ENCODE measurements around the gene ENDOG. TPM values are rescaled to one million over a fixed set of nuclear protein-coding genes. Genes with fewer than 3 reads are reported as not detected.

Gene ENDOG
- total and polyA plus RNA-seq, 4 donors: 5.6 to 36.6 (median 27.7) TPM

- Histone ChIP-seq H3K27me3 (ENCODE audit: control insufficient read depth in 3 of 3, insufficient read depth in 3 of 3, low read length in 2 of 3) (no peaks in the 10 kb centered on the region), H3K9me3 (ENCODE audit: control insufficient read depth in 4 of 4, insufficient read depth in 3 of 4, low read length in 3 of 4) (no peaks in the 10 kb centered on the region), H3K9ac (ENCODE audit: insufficient read depth in 1 of 2, low read length in 2 of 2) (no peak overlapping the region), H3K27ac (ENCODE audit: low read depth in 1 of 2, low read length in 1 of 2) (no peak overlapping the region), H3K4me1 (ENCODE audit: control insufficient read depth in 5 of 5, insufficient read depth in 5 of 5, low read length in 5 of 5) (peaks cover 0 to 12% (median 2%) of the 10 kb centered on the region in 5 donors), H3K36me3 (ENCODE audit: control insufficient read depth in 4 of 4, insufficient read depth in 4 of 4, low read length in 4 of 4) (peaks cover 0 to 37% (median 9%) of the 10 kb centered on the region in 4 donors), H3K4me3 (no peak overlapping the region)
- no peak for TF ChIP-seq CTCF (IDR thresholded peaks at IDR 0.05; ENCODE audit: control extremely low read depth, extremely low read depth)
- ATAC-seq (ENCODE audit: insufficient read depth, low FRiP score) (no peak), DNase-seq (no peak)
- WGBS, 2 donors: 92 to 96% methylated on average over 8 of the region's 8 CpGs
These were observed 10.0 kb downstream of the ENDOG start for GRCh38 chr9:128828267-128828666.

GRCh38 chr9:128828719-128829452 is 10.6 kb downstream of the ENDOG start:
- Histone ChIP-seq H3K9ac (ENCODE audit: insufficient read depth in 1 of 2, low read length in 2 of 2) (peak overlapping the region; percentile 66 to 73), H3K36me3 (ENCODE audit: control insufficient read depth in 4 of 4, insufficient read depth in 4 of 4, low read length in 4 of 4) (peaks cover 0 to 31% (median 9%) of the 10 kb centered on the region in 4 donors), H3K4me1 (ENCODE audit: control insufficient read depth in 5 of 5, insufficient read depth in 5 of 5, low read length in 5 of 5) (peaks cover 0 to 12% (median 2%) of the 10 kb centered on the region in 5 donors), H3K27ac (ENCODE audit: low read depth in 1 of 2, low read length in 1 of 2) (peak overlapping the region; percentile 73 to 83), H3K27me3 (ENCODE audit: control insufficient read depth in 3 of 3, insufficient read depth in 3 of 3, low read length in 2 of 3) (no peaks in the 10 kb centered on the region), H3K9me3 (ENCODE audit: control insufficient read depth in 4 of 4, insufficient read depth in 3 of 4, low read length in 3 of 4) (no peaks in the 10 kb centered on the region), H3K4me3 (peak overlapping the region; percentile 96)
- 33 to 35% methylated on average over 18 of the region's 18 CpGs for WGBS, 2 donors
- no peak for TF ChIP-seq CTCF (IDR thresholded peaks at IDR 0.05; ENCODE audit: control extremely low read depth, extremely low read depth)
- DNase-seq: no peak
- no peak for ATAC-seq (ENCODE audit: insufficient read depth, low FRiP score)

- Histone ChIP-seq H3K4me1 (ENCODE audit: control insufficient read depth in 5 of 5, insufficient read depth in 5 of 5, low read length in 5 of 5) (peaks cover 0 to 12% (median 2%) of the 10 kb centered on the region in 5 donors), H3K27me3 (ENCODE audit: control insufficient read depth in 3 of 3, insufficient read depth in 3 of 3, low read length in 2 of 3) (no peaks in the 10 kb centered on the region), H3K9ac (ENCODE audit: insufficient read depth in 1 of 2, low read length in 2 of 2) (peak within 1 kb of the TSS; percentile 66 to 73), H3K27ac (ENCODE audit: low read depth in 1 of 2, low read length in 1 of 2) (peak within 1 kb of the TSS; percentile 73 to 83), H3K4me3 (peak within 1 kb of the TSS; percentile 96), H3K36me3 (ENCODE audit: control insufficient read depth in 4 of 4, insufficient read depth in 4 of 4, low read length in 4 of 4) (peaks cover 0 to 23% (median 7%) of the 10 kb centered on the region in 4 donors), H3K9me3 (ENCODE audit: control insufficient read depth in 4 of 4, insufficient read depth in 3 of 4, low read length in 3 of 4) (no peaks in the 10 kb centered on the region)
- DNase-seq (peak; percentile 94), ATAC-seq (ENCODE audit: insufficient read depth, low FRiP score) (peak; percentile 99)
- TF ChIP-seq CTCF (IDR thresholded peaks at IDR 0.05; ENCODE audit: control extremely low read depth, extremely low read depth): no peak
- WGBS, 2 donors: 0 to 1% methylated on average over 55 to 56 of the region's 56 CpGs
These were observed 11.4 kb downstream of the ENDOG start, which contains the start of gene SPOUT1 for GRCh38 chr9:128829477-128830251. Gene SPOUT1, minus strand, starts transcription at chr9:128829794. Its CDS starts 14 bp downstream, at chr9:128829780.

Data from lung (tissue), 12 donors.